Caco-2 (cell line): Measurements from ENCODE around the gene SCN1B. TPM values are rescaled to one million over a fixed set of nuclear protein-coding genes. Genes with fewer than 3 reads are reported as not detected.
A peak's percentile ranks its signal among the peaks of the same experiment; 100 is the strongest.
"Not testable (repeated sequence)": the region's sequence is repeated elsewhere in the genome, so short reads cannot be mapped to it uniquely, and the experiment has no call there.

Source experiments
- BruUV-seq: library from RNA; stranded (reverse); fragments of 400-500 nt; replicated peaks from 2 replicates; lab custom pipeline; 2021; lab: Mats Ljungman, UMichigan
- CTCF ChIA-PET: fragments of 300-600 bp; sonication (Branson Sonifier 250); formaldehyde crosslinking; loops from one replicate; lab custom pipeline; 2022; ENCODE audit warnings: antibody characterized with exemption; lab: Charles Lee
- POLR2A ChIA-PET: fragments of 300-600 bp; sonication (Branson Sonifier 250); formaldehyde crosslinking; loops from one replicate; lab custom pipeline; 2022; ENCODE audit warnings: antibody characterized with exemption; lab: Charles Lee
- DNase-seq, 2 experiments: peaks; one replicate each; pipeline versions ENCODE4 v3.0.0 to v3.0.0-alpha.2; 2020 to 2022
- H3K27me3 ChIP-seq: replicated peaks from 2 replicates; pipeline ENCODE4 v1.6.0; 2011; ENCODE audit warnings: low read length; ENCODE audit not compliant: control insufficient read depth, insufficient read depth
- H3K36me3 ChIP-seq: 2 replicates; pipeline ENCODE4 v1.5.1; 2011; ENCODE audit warnings: low read length; ENCODE audit not compliant: control insufficient read depth, insufficient read depth
- H3K4me1 ChIP-seq: fragments of 250-450 bp; sonication (Bioruptor Pico); 2 replicates; pipeline ENCODE4 v1.5.1; 2020; ENCODE audit warnings: mild to moderate bottlenecking
- H3K4me3 ChIP-seq: 2 replicates; pipeline ENCODE4 v1.5.1; 2011; ENCODE audit warnings: low read depth, mild to moderate bottlenecking, control low read depth, low read length
- H3K9me3 ChIP-seq: fragments of 250-450 bp; sonication (Bioruptor Pico); 2 replicates; pipeline ENCODE4 v1.5.1; 2020; ENCODE audit warnings: mild to moderate bottlenecking, moderate library complexity
- H3K27ac Mint-ChIP-seq: one replicate; pipeline ENCODE4 v1.8.0; 2022; ENCODE audit warnings: mixed read lengths; ENCODE audit not compliant: unreplicated experiment
- H3K27me3 Mint-ChIP-seq: one replicate; pipeline ENCODE4 v1.8.0; 2022; ENCODE audit warnings: mixed read lengths; ENCODE audit not compliant: insufficient read depth, unreplicated experiment
- H3K36me3 Mint-ChIP-seq: one replicate; pipeline ENCODE4 v1.8.0; 2022; ENCODE audit warnings: mild to moderate bottlenecking, mixed read lengths; ENCODE audit not compliant: insufficient read depth, unreplicated experiment
- H3K4me1 Mint-ChIP-seq: one replicate; pipeline ENCODE4 v1.8.0; 2022; ENCODE audit warnings: low read depth, mixed read lengths; ENCODE audit not compliant: unreplicated experiment
- H3K4me3 Mint-ChIP-seq: one replicate; pipeline ENCODE4 v1.8.0; 2022; ENCODE audit warnings: mild to moderate bottlenecking, moderate library complexity, mixed read lengths; ENCODE audit not compliant: unreplicated experiment
- H3K9me3 Mint-ChIP-seq: one replicate; pipeline ENCODE4 v1.8.0; 2022; ENCODE audit warnings: mixed read lengths; ENCODE audit not compliant: unreplicated experiment
- intact Hi-C: fragments of 100-400 bp; cut with micrococcal nuclease; formaldehyde crosslinking; loops from one replicate; pipeline ENCODE4 v1.10.0; 2022; ENCODE audit not compliant: unreplicated experiment
- total RNA-seq: library from RNA; stranded (reverse); gene quantifications from 2 replicates; pipeline ENCODE4 v1.2.3, GENCODE V29; 2022
- TF ChIP-seq, protein P1 (sequence below), 2 experiments: fragments of 200-600 bp in 1 of 2; IDR thresholded peaks; 1 replicate in 1 of 2; 2 replicates in 1 of 2; pipeline versions ENCODE4 v1.5.1 to v1.8.0; 2011 to 2022; ENCODE audit warnings: antibody characterized with exemption in 1 of 2, control low read depth in 1 of 2, inconsistent platforms in 1 of 2, low read depth in 1 of 2, low read length in 1 of 2, mild to moderate bottlenecking in 1 of 2, moderate library complexity in 1 of 2; ENCODE audit not compliant: insufficient read depth in 1 of 2, severe bottlenecking in 1 of 2, unreplicated experiment in 1 of 2

Gene SCN1B
- total RNA-seq, 1 experiment from 2014 or later = 1.7 TPM

DNA sequence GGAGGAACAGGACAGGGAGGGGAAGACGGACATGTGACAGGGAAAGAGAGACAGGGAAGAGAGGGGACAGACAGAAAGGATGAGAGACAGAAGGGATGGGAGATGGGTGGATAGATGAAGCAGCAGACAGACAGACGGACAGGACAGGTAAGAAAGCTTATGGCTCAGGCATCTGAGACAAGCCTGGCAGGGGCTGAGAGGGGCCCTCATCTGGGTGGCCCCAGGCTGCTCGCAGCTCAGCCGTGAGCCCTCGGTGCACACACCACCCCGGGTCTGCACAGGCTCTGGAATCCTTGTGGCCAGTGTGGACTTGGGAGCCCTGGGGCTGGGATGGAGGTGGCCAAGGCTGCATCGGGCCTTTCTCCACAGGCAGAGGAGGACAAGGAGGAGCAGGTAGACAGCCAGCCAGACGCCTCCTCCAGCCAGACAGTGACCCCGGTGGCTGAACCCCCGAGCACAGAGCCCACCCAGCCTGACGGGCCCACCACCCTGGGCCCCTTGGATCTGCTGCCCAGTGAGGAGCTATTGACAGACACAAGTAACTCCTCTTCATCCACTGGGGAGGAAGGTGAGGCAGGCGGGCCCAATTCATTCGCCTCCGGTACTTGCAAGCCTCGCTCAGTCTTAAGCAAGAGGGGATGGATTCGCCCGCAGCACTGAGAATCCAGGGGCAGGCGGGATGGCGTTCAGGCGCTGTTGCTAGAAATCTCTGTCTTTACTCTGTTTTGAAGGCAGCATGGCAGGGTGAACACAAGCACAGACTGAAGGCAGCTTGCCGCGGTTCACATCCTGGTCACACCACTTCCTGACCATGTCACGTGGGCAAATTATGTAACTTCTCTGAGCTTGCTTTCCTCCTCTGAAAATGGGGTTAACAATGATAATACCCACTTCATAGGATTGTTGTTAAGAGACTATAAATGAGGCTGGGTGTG is 16.2 kb upstream of the SCN1B start:
- TF ChIP-seq, protein P1, sequence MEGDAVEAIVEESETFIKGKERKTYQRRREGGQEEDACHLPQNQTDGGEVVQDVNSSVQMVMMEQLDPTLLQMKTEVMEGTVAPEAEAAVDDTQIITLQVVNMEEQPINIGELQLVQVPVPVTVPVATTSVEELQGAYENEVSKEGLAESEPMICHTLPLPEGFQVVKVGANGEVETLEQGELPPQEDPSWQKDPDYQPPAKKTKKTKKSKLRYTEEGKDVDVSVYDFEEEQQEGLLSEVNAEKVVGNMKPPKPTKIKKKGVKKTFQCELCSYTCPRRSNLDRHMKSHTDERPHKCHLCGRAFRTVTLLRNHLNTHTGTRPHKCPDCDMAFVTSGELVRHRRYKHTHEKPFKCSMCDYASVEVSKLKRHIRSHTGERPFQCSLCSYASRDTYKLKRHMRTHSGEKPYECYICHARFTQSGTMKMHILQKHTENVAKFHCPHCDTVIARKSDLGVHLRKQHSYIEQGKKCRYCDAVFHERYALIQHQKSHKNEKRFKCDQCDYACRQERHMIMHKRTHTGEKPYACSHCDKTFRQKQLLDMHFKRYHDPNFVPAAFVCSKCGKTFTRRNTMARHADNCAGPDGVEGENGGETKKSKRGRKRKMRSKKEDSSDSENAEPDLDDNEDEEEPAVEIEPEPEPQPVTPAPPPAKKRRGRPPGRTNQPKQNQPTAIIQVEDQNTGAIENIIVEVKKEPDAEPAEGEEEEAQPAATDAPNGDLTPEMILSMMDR (IDR thresholded peaks at IDR 0.05; ENCODE audit: insufficient read depth in 1 of 2, low read depth in 1 of 2, low read length in 1 of 2, severe bottlenecking in 1 of 2, unreplicated experiment in 1 of 2) = no peak
- no peak for DNase-seq
- intact Hi-C loops = loop anchor here (1.0 kb wide), 1 partner anchor 41 kb away; no protein-coding TSS in a partner anchor
- no TSS peak for BruUV-seq
- Histone ChIP-seq H3K36me3 (peaks cover 13% of the 10 kb centered on the region), H3K4me1 (no peaks in the 10 kb centered on the region), H3K9me3 (no peaks in the 10 kb centered on the region), H3K4me3 (no peak overlapping the region), H3K27me3 (no peaks in the 10 kb centered on the region)
- peak overlapping the region; percentile 32 for H3K4me3 Mint-ChIP-seq
- H3K9me3 Mint-ChIP-seq = no peaks in the 10 kb centered on the region
- H3K27me3 Mint-ChIP-seq = no peaks in the 10 kb centered on the region
- H3K36me3 Mint-ChIP-seq = peaks cover 97% of the 10 kb centered on the region
- H3K27ac Mint-ChIP-seq = peak overlapping the region; percentile 19
- peaks cover 8% of the 10 kb centered on the region for H3K4me1 Mint-ChIP-seq
- POLR2A ChIA-PET = no interaction called here
- CTCF ChIA-PET = interaction anchor here (1.0 kb wide), 2 partner anchors 8 to 42 kb away, joined by 5 read pairs; no protein-coding TSS in a partner anchor

DNA sequence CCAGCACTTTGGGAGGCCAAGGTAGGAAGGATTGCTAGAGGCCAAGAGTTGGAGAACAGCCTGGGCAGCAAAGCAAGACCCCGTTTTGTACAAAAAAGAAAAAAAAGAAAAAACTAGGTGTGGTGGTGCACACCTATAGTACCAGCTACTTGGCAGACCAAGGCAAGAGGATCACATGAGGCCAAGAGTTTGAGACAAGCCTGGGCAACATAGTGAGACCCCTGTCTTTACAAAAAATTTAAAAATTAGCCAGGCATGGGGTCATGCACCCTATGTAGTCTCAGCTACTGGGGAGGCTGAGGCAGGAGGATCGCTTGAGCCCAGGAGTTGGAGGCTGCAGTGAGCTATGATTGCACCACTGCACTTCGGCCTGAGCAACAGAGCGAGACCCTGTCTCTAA is 15.5 kb upstream of the SCN1B start:
- H3K4me1 ChIP-seq, H3K27ac Mint-ChIP-seq, H3K27me3 Mint-ChIP-seq, POLR2A ChIA-PET, BruUV-seq, H3K9me3 Mint-ChIP-seq, H3K4me1 Mint-ChIP-seq, intact Hi-C loops, H3K4me3 Mint-ChIP-seq, H3K9me3 ChIP-seq, H3K27me3 ChIP-seq, H3K4me3 ChIP-seq, DNase-seq: not testable (repeated sequence)
- peaks cover 97% of the 10 kb centered on the region for H3K36me3 Mint-ChIP-seq
- CTCF ChIA-PET = interaction anchor here (1.0 kb wide), 1 partner anchor 9 kb away, joined by 5 read pairs; no protein-coding TSS in a partner anchor
- peaks cover 10% of the 10 kb centered on the region for H3K36me3 ChIP-seq

DNA sequence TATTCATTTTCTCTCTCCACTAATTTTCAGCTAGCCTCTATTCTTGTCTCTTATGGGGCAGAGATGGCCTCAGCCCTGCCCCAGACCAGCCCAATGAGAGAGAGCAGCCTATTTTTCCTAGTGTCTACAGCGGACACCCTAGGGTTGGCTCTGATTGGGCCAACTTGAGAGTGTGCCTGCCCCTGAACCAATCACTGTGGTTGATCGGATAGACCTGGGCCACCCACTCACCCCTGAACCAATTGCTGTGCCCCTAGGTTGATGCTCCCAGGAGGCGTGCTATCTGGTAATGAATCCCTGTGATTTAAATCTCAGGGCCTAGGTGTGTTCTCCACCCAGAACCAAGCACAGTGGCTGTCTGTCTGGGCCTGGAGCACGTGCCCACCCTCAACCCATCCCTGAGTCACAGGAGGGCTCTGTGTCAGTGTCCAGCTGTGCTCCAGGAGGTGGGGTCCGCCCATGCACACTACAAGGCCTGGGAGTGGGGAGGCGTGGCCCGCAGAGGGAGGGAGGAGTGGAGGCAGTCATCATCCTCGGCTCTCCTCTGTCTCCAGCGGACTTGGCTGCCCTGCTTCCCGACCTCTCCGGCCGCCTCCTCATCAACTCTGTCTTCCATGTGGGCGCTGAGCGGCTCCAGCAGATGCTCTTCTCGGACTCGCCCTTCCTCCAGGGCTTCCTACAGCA is 14.9 kb upstream of the SCN1B start:
- peaks cover 98% of the 10 kb centered on the region for H3K36me3 Mint-ChIP-seq
- TF ChIP-seq, protein P1 (IDR thresholded peaks at IDR 0.05; ENCODE audit: insufficient read depth in 1 of 2, low read depth in 1 of 2, low read length in 1 of 2, severe bottlenecking in 1 of 2, unreplicated experiment in 1 of 2) = no peak
- Histone ChIP-seq H3K4me3 (no peak overlapping the region), H3K36me3 (peaks cover 10% of the 10 kb centered on the region), H3K4me1 (no peaks in the 10 kb centered on the region), H3K27me3 (no peaks in the 10 kb centered on the region), H3K9me3 (no peaks in the 10 kb centered on the region)
- no peak for DNase-seq
- H3K27ac Mint-ChIP-seq = peak overlapping the region; percentile 19
- no peaks in the 10 kb centered on the region for H3K9me3 Mint-ChIP-seq
- no TSS peak for BruUV-seq
- intact Hi-C loops = no loop called here
- H3K27me3 Mint-ChIP-seq = no peaks in the 10 kb centered on the region
- H3K4me3 Mint-ChIP-seq = no peak overlapping the region
- CTCF ChIA-PET = no interaction called here
- H3K4me1 Mint-ChIP-seq = peaks cover 8% of the 10 kb centered on the region
- POLR2A ChIA-PET = no interaction called here
